Tibial artery (tissue), 4 donors: Measurements from ENCODE around the gene SLC25A26.

ENCODE experiments used
- DNase-seq, 2 donors: peaks; one replicate each; pipeline ENCODE4 v3.0.0-alpha.2; 2019
- H3K27ac ChIP-seq, 2 donors: fragments of 200-600 bp; sonication (generic) in 1 of 2; 1 replicate in 1 of 2; 2 replicates in 1 of 2; pipeline ENCODE4 v1.5.1; 2018 to 2019; ENCODE audit warnings: mild to moderate bottlenecking in 1 of 2
- H3K27me3 ChIP-seq, 2 donors: fragments of 200-600 bp; sonication (generic) in 1 of 2; one replicate each; pipeline versions ENCODE4 v1.5.1 to v1.6.0; 2016 to 2019
- H3K36me3 ChIP-seq, 3 donors: fragments of 200-600 bp; sonication (generic) in 2 of 3; one replicate each; pipeline ENCODE4 v1.5.1; 2016 to 2019; ENCODE audit warnings: mild to moderate bottlenecking in 2 of 3
- H3K4me1 ChIP-seq, 4 donors: fragments of 200-600 bp; sonication (generic) in 2 of 4; 1 replicate in 3 of 4; 2 replicates in 1 of 4; pipeline ENCODE4 v1.5.1; 2016 to 2019
- H3K4me3 ChIP-seq, 2 donors: fragments of 200-600 bp; sonication (generic) in 1 of 2; 1 replicate in 1 of 2; 2 replicates in 1 of 2; pipeline ENCODE4 v1.5.1; 2018 to 2019; ENCODE audit warnings: mild to moderate bottlenecking in 2 of 2
- H3K9me3 ChIP-seq, 3 donors: fragments of 200-600 bp; sonication (generic) in 1 of 3; one replicate each; pipeline ENCODE4 v1.5.1; 2016 to 2019
- CTCF ChIP-seq, 2 experiments: fragments of 200-600 bp in 1 of 2; fragments of 450-650 bp in 1 of 2; IDR thresholded peaks; one replicate each; pipeline ENCODE4 v1.5.1; 2017 to 2019; ENCODE audit warnings: antibody characterized with exemption in 2 of 2, mild to moderate bottlenecking in 1 of 2, moderate library complexity in 1 of 2
- intact Hi-C: fragments of 100-400 bp; cut with DNase I; formaldehyde crosslinking; loops from one replicate; pipeline ENCODE4 v1.15.0; 2023; ENCODE audit warnings: low total_unique reads

Gene SLC25A26

GRCh38 chr3:66267031-66267430, 46.2 kb downstream of the SLC25A26 start:
- intact Hi-C loops: no loop called here
- Histone ChIP-seq H3K36me3 (peaks cover 0 to 21% (median 0%) of the 10 kb centered on the region in 3 donors), H3K27ac (no peak overlapping the region), H3K4me1 (no peaks in the 10 kb centered on the region), H3K4me3 (no peak overlapping the region), H3K27me3 (no peaks in the 10 kb centered on the region), H3K9me3 (no peaks in the 10 kb centered on the region)
- no peak for DNase-seq
- no peak for TF ChIP-seq CTCF (IDR thresholded peaks at IDR 0.05)

- Histone ChIP-seq H3K4me1 (no peaks in the 10 kb centered on the region), H3K9me3 (no peaks in the 10 kb centered on the region), H3K27ac (no peak overlapping the region), H3K27me3 (no peaks in the 10 kb centered on the region), H3K4me3 (no peak overlapping the region), H3K36me3 (peaks cover 0 to 21% (median 0%) of the 10 kb centered on the region in 3 donors)
- no peak for TF ChIP-seq CTCF (IDR thresholded peaks at IDR 0.05)
- no peak for DNase-seq
- intact Hi-C loops: no loop called here
Measured at GRCh38 chr3:66267906-66268305, 47.1 kb downstream of the SLC25A26 start.

- Histone ChIP-seq H3K9me3 (no peaks in the 10 kb centered on the region), H3K27ac (no peak overlapping the region), H3K36me3 (peaks cover 0 to 13% (median 0%) of the 10 kb centered on the region in 3 donors), H3K4me3 (no peak overlapping the region), H3K4me1 (no peaks in the 10 kb centered on the region), H3K27me3 (no peaks in the 10 kb centered on the region)
- DNase-seq: no peak
- no peak for TF ChIP-seq CTCF (IDR thresholded peaks at IDR 0.05)
- intact Hi-C loops: no loop called here
Measured at GRCh38 chr3:66268864-66269263, 48.1 kb downstream of the SLC25A26 start.

GRCh38 chr3:66269411-66269810, 48.6 kb downstream of the SLC25A26 start:
- H3K4me1 ChIP-seq: no peaks in the 10 kb centered on the region
- H3K27me3 ChIP-seq: no peaks in the 10 kb centered on the region
- H3K27ac ChIP-seq: no peak overlapping the region
- intact Hi-C loops: no loop called here
- peaks cover 0 to 7% (median 0%) of the 10 kb centered on the region in 3 donors for H3K36me3 ChIP-seq
- DNase-seq: no peak
- H3K9me3 ChIP-seq: no peaks in the 10 kb centered on the region
- TF ChIP-seq CTCF (IDR thresholded peaks at IDR 0.05): no peak
- H3K4me3 ChIP-seq: no peak overlapping the region

GRCh38 chr3:66270288-66270687, 49.5 kb downstream of the SLC25A26 start:
- Histone ChIP-seq H3K4me3 (no peak overlapping the region), H3K27me3 (no peaks in the 10 kb centered on the region), H3K27ac (no peak overlapping the region), H3K9me3 (no peaks in the 10 kb centered on the region), H3K4me1 (no peaks in the 10 kb centered on the region), H3K36me3 (no peaks in the 10 kb centered on the region)
- no peak for DNase-seq
- intact Hi-C loops: loop anchor here (10.0 kb wide), 1 partner anchor 235 kb away; the partner anchor contains the start of gene LRIG1
- no peak for TF ChIP-seq CTCF (IDR thresholded peaks at IDR 0.05)

- H3K4me1 ChIP-seq: no peaks in the 10 kb centered on the region
- no peak overlapping the region for H3K4me3 ChIP-seq
- H3K27ac ChIP-seq: no peak overlapping the region
- TF ChIP-seq CTCF (IDR thresholded peaks at IDR 0.05): no peak
- intact Hi-C loops: loop anchor here (10.0 kb wide), 1 partner anchor 234 kb away; the partner anchor contains the start of gene LRIG1
- no peaks in the 10 kb centered on the region for H3K9me3 ChIP-seq
- no peaks in the 10 kb centered on the region for H3K36me3 ChIP-seq
- no peaks in the 10 kb centered on the region for H3K27me3 ChIP-seq
- no peak for DNase-seq
Measured at GRCh38 chr3:66270701-66271100, 49.9 kb downstream of the SLC25A26 start.
